Lower leg skin (tissue), 4 donors: Measurements from ENCODE around the gene RCOR1. TPM values are rescaled to one million over a fixed set of nuclear protein-coding genes. Genes with fewer than 3 reads are reported as not detected.
"Not testable (repeated sequence)": the region's sequence is repeated elsewhere in the genome, so short reads cannot be mapped to it uniquely, and the experiment has no call there.

Experiments used
- DNase-seq, 2 donors: peaks; one replicate each; pipeline ENCODE4 v3.0.0-alpha.2; 2019; ENCODE audit warnings: low spot score in 2 of 2
- H3K4me3 ChIP-seq: fragments of 200-600 bp; sonication (generic); 2 replicates; pipeline ENCODE4 v1.5.1; 2017; ENCODE audit warnings: mild to moderate bottlenecking, low read depth; ENCODE audit not compliant: poor library complexity, severe bottlenecking
- POLR2A ChIP-seq, 2 donors: fragments of 450-650 bp; IDR thresholded peaks; one replicate each; pipeline ENCODE4 v1.6.1; 2016 to 2017; ENCODE audit warnings: antibody characterized with exemption in 2 of 2, mild to moderate bottlenecking in 1 of 2, moderate library complexity in 1 of 2
- WGBS, 2 donors: methylation state at CpG; one replicate each; pipeline ENCODE4 v1.1.5; 2018; 5-methylcytosine and 5-hydroxymethylcytosine counted together
- intact Hi-C: fragments of 100-400 bp; cut with DNase I; formaldehyde crosslinking; loops from one replicate; pipeline ENCODE4 v1.15.0; 2023; ENCODE audit warnings: low total_unique reads
- total RNA-seq, 4 donors: library from RNA; depleted of rRNA; stranded (reverse); fragments of >200 nt; gene quantifications; one replicate each; pipeline ENCODE4 v1.1.0, GENCODE V29; 2016
- TF ChIP-seq, protein P1 (sequence below), 3 donors: fragments of 450-650 bp; IDR thresholded peaks; one replicate each; pipeline ENCODE4 v1.5.1; 2016; ENCODE audit warnings: antibody characterized with exemption in 3 of 3, mild to moderate bottlenecking in 3 of 3, moderate library complexity in 2 of 3

RCOR1 gene
- total RNA-seq, 4 donors from 2014 or later, result 20.1 to 25.3 (median 22.9) TPM

DNA sequence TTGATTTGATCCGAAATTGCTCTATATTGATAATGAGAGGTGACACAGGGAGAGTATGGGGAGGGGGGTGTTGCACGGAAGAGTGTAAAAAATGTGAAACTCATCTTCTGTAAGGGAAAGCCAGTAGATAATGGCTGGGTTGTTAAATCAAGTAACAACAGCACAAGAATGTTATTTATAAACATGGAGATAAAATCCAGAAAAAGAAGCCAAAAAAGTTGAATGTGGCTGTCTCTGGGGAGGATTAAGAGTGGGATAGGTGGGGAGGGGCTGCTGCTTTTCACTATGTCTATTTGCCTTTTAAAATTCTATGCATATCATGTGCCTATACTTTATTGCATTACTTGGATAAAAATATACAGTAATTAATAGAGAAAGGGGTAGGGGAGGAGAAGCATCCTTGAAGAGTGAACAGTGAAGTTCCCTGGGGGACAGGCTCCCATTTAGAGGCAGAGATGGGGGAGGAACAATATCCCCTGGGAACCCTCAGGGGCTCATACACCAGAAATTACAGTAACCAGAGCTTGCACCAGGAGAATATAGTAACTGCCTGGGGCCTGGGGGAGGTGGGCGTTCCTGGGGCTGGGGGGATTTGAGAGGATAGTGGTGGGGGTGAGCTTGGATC, 43.7 kb upstream of the RCOR1 start:
- TF ChIP-seq, protein P1, sequence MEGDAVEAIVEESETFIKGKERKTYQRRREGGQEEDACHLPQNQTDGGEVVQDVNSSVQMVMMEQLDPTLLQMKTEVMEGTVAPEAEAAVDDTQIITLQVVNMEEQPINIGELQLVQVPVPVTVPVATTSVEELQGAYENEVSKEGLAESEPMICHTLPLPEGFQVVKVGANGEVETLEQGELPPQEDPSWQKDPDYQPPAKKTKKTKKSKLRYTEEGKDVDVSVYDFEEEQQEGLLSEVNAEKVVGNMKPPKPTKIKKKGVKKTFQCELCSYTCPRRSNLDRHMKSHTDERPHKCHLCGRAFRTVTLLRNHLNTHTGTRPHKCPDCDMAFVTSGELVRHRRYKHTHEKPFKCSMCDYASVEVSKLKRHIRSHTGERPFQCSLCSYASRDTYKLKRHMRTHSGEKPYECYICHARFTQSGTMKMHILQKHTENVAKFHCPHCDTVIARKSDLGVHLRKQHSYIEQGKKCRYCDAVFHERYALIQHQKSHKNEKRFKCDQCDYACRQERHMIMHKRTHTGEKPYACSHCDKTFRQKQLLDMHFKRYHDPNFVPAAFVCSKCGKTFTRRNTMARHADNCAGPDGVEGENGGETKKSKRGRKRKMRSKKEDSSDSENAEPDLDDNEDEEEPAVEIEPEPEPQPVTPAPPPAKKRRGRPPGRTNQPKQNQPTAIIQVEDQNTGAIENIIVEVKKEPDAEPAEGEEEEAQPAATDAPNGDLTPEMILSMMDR (IDR thresholded peaks at IDR 0.05), result no peak
- TF ChIP-seq POLR2A (IDR thresholded peaks at IDR 0.05), result no peak
- 50 to 65% methylated on average over 3 of the region's 3 CpGs for WGBS, 2 donors

DNA sequence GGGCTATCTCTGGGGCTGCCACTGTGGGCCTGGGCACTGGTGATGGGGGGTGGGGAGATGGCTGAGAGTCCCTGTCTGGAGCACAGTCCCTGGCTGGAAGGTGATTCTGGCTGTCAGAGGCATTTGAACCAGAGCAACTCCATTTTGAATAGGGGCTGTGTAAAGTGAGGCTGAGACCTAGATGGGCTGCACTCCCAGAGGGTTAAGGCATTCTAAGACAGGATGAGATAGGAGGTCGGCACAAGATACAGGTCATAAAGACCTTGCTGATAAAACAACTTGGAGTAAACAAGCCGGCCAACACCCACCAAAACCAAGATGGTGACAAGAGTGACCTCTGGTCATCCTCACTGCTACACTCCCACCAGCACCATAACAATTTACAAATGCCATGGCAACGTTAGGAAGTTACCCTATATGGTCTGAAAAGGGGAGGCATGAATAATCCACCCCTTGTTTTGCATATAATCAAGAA, 41.5 kb upstream of the RCOR1 start:
- H3K4me3 ChIP-seq, intact Hi-C loops, DNase-seq: not testable (repeated sequence)
- 78 to 81% methylated on average over 3 of the region's 3 CpGs for WGBS, 2 donors

More for the DNA sequence above, 43.7 kb upstream of the RCOR1 start:
- intact Hi-C loops, result no loop called here
- no peak for DNase-seq
- H3K4me3 ChIP-seq, result no peak overlapping the region

DNA sequence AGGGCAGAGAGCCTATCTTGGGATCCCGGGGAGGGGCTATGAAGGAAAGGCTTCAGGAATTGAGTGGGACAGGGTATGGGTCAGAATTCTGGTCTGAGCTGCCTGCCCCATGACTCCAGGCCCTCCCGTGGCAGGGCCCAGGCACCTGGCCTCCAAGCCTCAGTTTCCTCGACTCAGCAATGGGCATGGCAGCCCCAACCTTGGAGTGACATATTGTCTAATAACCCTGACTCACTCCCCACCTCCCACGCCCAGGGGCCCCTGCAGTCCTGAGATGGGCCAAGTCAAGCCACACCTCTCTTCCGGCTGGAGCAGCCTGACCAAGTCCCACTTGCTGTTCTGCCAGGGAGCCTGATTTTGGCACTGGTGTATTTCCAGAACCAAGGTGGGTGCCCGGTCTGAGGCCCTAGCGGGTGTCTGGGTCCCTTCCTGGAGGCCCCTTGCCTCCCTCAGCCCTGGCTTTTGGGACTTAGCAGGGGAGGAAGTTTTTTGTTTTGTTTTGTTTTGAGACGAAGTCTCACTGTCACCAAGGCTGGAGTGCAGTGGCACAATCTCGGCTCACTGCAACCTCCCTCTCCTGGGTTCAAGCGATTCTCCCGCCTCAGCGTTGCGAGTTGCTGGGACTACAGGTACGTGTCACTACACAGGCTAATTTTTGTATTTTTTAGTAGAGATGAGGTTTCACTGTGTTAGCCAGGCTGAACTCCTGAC, 40.3 kb upstream of the RCOR1 start:
- WGBS, 2 donors, result 57 to 60% methylated on average over 13 to 14 of the region's 14 CpGs
- H3K4me3 ChIP-seq, result no peak overlapping the region
- TF ChIP-seq POLR2A (IDR thresholded peaks at IDR 0.05), result no peak
- TF ChIP-seq, protein P1 (IDR thresholded peaks at IDR 0.05), result no peak
- intact Hi-C loops, result no loop called here
- no peak for DNase-seq

DNA sequence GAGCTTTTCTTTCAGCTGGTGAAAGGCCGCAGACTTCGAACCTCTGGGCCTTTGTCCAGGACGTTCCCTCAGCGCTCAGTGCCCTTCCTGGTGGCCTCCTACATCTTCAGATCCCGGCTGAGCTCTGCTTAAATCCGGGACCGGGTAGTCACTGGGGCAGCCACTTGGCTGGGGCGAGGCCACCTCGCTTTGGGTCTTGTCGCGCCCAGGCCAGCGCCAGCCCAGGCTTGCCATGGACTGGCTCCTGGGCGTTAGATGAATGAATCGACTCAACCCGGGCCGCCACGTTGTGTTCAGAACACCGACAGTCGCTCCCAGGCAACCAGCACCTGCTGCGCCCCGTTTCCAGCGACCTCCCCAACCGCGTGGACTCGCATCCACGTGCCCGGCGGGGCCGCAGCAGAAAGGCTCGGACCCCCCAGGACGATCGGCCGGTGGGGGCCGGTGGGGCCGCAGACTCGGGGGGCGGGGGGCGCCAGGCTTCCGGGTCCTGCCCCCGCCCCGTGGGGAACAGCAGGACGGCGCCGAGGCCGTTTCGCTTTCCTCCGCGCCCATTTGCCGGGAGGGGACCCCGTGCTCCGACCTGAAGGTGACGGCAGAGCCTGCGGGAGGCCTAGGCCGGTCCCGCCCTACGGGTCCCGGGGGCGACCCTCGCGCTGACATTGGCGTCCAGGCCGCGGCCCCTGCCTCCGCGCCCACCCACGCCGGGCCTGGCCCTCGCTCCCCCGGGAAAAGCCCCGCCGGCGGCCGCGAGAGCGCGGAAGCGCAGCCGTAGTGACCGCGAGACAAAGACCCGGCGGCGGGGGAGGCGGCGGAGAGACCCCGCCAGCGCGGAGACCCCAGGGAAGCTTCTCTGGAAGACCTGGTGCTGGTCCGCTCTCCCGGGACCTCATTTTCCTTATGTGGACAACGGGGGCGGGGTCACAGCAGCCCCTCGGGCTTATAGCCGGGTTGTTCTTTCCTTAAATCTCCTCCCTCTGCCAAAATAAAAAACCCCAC, 37.3 kb upstream of the RCOR1 start:
- WGBS, 2 donors, result 4 to 5% methylated on average over 44 to 83 of the region's 94 CpGs
- DNase-seq, result peak; percentile 39 to 90
- peak overlapping the region; percentile 54 for H3K4me3 ChIP-seq
- TF ChIP-seq, protein P1 (IDR thresholded peaks at IDR 0.05), result no peak
- no peak for TF ChIP-seq POLR2A (IDR thresholded peaks at IDR 0.05)
- intact Hi-C loops, result no loop called here

DNA sequence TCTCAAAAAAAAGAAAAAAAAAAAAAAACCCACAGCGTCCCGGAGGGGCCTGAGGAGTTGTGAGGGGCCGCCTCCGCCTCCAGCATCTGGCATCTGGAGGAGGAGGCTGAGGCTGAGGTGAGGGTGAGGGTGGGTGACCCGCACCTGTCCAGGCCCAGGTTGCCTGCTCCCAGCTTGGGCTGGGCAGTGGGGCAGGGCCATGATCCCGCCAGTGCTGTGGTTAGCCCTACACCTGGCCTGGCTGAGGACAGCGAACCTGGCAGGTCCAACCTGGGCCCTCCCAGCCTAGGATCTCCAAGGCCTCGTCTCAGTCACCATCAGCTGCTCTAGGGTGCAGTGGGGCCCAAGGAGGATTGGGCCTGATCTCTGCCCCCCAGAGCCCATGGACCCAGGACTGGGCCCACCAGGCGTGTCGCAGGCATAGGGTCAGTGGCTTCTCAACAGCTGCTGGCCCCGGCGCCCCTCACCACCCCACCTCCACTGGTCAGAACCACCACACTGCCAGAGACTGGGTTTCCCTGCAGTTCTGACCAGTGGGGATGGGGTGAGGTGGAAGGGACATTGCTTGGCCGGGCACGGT, 36.3 kb upstream of the RCOR1 start:
- no peak for DNase-seq
- TF ChIP-seq, protein P1 (IDR thresholded peaks at IDR 0.05), result no peak
- no peak for TF ChIP-seq POLR2A (IDR thresholded peaks at IDR 0.05)
- WGBS, 2 donors, result 92 to 96% methylated on average over 9 to 11 of the region's 14 CpGs
- H3K4me3 ChIP-seq, result no peak overlapping the region
- intact Hi-C loops, result no loop called here
